Hepatocyte (in vitro differentiated cells): ENCODE data around the gene MAB21L4.

Source experiments
- EZH2 ChIP-seq: fragments of 200-600 bp; sonication (generic); IDR thresholded peaks from 2 replicates; pipeline ENCODE4 v1.6.1; 2016; ENCODE audit warnings: antibody characterized with exemption, mild to moderate bottlenecking, borderline replicate concordance
- TF ChIP-seq, protein P1 (sequence below): fragments of 200-600 bp; sonication (generic); IDR thresholded peaks from 2 replicates; pipeline ENCODE4 v1.5.1; 2016; ENCODE audit warnings: antibody characterized with exemption, mild to moderate bottlenecking; ENCODE audit not compliant: poor library complexity

GRCh38 chr2:240869956-240870875 lies 25.7 kb downstream of the MAB21L4 start:
- TF ChIP-seq, protein P1, sequence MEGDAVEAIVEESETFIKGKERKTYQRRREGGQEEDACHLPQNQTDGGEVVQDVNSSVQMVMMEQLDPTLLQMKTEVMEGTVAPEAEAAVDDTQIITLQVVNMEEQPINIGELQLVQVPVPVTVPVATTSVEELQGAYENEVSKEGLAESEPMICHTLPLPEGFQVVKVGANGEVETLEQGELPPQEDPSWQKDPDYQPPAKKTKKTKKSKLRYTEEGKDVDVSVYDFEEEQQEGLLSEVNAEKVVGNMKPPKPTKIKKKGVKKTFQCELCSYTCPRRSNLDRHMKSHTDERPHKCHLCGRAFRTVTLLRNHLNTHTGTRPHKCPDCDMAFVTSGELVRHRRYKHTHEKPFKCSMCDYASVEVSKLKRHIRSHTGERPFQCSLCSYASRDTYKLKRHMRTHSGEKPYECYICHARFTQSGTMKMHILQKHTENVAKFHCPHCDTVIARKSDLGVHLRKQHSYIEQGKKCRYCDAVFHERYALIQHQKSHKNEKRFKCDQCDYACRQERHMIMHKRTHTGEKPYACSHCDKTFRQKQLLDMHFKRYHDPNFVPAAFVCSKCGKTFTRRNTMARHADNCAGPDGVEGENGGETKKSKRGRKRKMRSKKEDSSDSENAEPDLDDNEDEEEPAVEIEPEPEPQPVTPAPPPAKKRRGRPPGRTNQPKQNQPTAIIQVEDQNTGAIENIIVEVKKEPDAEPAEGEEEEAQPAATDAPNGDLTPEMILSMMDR = no peak
- TF ChIP-seq EZH2 = no peak
